ENCODE results near the gene UBE2S. TPM values are rescaled to one million over a fixed set of nuclear protein-coding genes. Genes with fewer than 3 reads are reported as not detected.

The UBE2S gene
- total and polyA plus RNA-seq, 12 donors, result 8.8 to 57.1 (median 18.8) TPM

GRCh38 chr19:55384920-55385723, 22.5 kb downstream of the UBE2S start:
- DNase-seq, result peak; percentile 96 to 99 (median 97)
- TF ChIP-seq CTCF (IDR thresholded peaks at IDR 0.05), result peak in 1 of 6 experiments; percentile 11
- peak in 1 of 2 donors; percentile 5 for TF ChIP-seq POLR2A (IDR thresholded peaks at IDR 0.05)
- Histone ChIP-seq H3K27ac (peak overlapping the region; percentile 71 to 96 (median 87)), H3K27me3 (no peaks in the 10 kb centered on the region), H3K36me3 (replicated peaks in 1 of 2) (peaks cover 0 to 31% of the 10 kb centered on the region in 2 donors), H3K4me3 (peak overlapping the region in 1 of 4 donors; percentile 85), H3K4me1 (replicated peaks in 1 of 2) (peaks cover 30 to 45% of the 10 kb centered on the region in 2 donors), H3K9me3 (replicated peaks in 1 of 3) (no peaks in the 10 kb centered on the region)
- intact Hi-C loops (cut with DNase I), result loop anchor here in 1 of 2 donors (5.0 kb wide), 1 partner anchor 83 kb away; no protein-coding TSS in a partner anchor
- 8 to 12% (median 9%) methylated on average over 27 to 34 of the region's 34 CpGs for WGBS, 4 donors

GRCh38 chr19:55384131-55384919, 23.3 kb downstream of the UBE2S start, which contains the start of gene TMEM238:
TMEM238 (minus strand) TSS chr19:55384292; CDS start chr19:55384259, 33 bp downstream.
- peaks cover 0 to 24% of the 10 kb centered on the region in 2 donors for H3K36me3 ChIP-seq (replicated peaks in 1 of 2)
- intact Hi-C loops (cut with DNase I), result loop anchor here in 1 of 2 donors (5.0 kb wide), 1 partner anchor 82 kb away; no protein-coding TSS in a partner anchor
- peak in 5 of 7 donors; percentile 30 to 71 (median 46) for DNase-seq
- WGBS, 4 donors, result 23 to 75% (median 36%) methylated on average over 16 to 72 of the region's 72 CpGs
- H3K27me3 ChIP-seq, result no peaks in the 10 kb centered on the region
- TF ChIP-seq CTCF (IDR thresholded peaks at IDR 0.05) (peak in 1 of 6 experiments; percentile 6), POLR2A (IDR thresholded peaks at IDR 0.05) (peak in 1 of 2 donors; percentile 1)
- H3K9me3 ChIP-seq (replicated peaks in 1 of 3), result no peaks in the 10 kb centered on the region
- peak within 1 kb of the TSS; percentile 71 to 96 (median 87) for H3K27ac ChIP-seq
- peaks cover 30 to 42% of the 10 kb centered on the region in 2 donors for H3K4me1 ChIP-seq (replicated peaks in 1 of 2)
- peak within 1 kb of the TSS in 1 of 4 donors; percentile 85 for H3K4me3 ChIP-seq

- Histone ChIP-seq H3K27me3 (no peaks in the 10 kb centered on the region), H3K27ac (peak overlapping the region in 3 of 5 donors; percentile 87 to 96 (median 95)), H3K4me3 (peak overlapping the region in 1 of 4 donors; percentile 85), H3K9me3 (replicated peaks in 1 of 3) (no peaks in the 10 kb centered on the region), H3K36me3 (replicated peaks in 1 of 2) (peaks cover 0 to 16% of the 10 kb centered on the region in 2 donors), H3K4me1 (replicated peaks in 1 of 2) (peaks cover 30 to 33% of the 10 kb centered on the region in 2 donors)
- peak; percentile 49 to 84 (median 71) for DNase-seq
- intact Hi-C loops (cut with DNase I), result loop anchor here in 1 of 2 donors (5.0 kb wide), 1 partner anchor 81 kb away; no protein-coding TSS in a partner anchor
- WGBS, 4 donors, result 4 to 21% (median 6%) methylated on average over 13 to 88 of the region's 88 CpGs
- TF ChIP-seq CTCF (IDR thresholded peaks at IDR 0.05) (peak in 2 of 6 experiments; percentile 20 to 38), POLR2A (IDR thresholded peaks at IDR 0.05) (peak; percentile 45 to 67)
Observed at GRCh38 chr19:55383279-55384130, 24.1 kb downstream of the UBE2S start.
